ENCODE results near the gene NTN1.

The NTN1 gene

DNA sequence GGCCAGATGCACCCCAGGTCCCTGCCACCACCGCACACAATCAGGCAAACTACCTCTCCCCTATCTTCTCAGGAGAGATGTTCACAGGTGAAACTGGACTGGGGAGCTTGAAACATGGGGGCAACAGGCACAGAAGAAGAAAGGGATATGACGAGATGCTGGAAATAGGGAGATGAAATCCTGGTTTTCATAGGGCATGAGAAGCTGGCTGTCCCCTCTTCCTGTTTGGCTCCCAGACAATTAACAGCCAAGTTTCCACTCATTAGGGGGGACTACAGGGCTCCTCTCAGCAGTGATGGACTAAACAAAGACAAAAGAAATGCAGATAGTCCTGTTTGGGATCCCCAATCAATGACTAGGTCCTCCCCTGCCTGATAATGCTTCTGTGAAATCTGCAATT, 266.0 kb downstream of the NTN1 start:
- no peak for DNase-seq

DNA sequence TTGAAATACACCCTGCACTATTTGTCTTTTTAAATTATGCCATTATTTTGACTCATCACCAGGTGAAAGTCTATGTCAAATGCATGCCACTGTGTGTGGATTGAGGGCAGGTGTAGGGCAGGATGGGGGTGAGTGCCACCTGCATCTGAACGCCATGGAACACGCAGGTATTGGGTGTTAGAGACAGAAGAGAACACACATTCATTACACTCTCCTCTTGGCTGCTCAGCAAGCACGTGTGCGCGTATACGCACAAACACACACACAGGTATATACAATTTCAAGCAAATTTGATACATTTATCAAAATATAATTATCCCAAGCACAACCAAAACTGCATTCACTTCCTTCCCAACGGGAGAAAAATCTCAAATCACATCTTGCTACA, 268.9 kb downstream of the NTN1 start:
- DNase-seq: no peak

DNA sequence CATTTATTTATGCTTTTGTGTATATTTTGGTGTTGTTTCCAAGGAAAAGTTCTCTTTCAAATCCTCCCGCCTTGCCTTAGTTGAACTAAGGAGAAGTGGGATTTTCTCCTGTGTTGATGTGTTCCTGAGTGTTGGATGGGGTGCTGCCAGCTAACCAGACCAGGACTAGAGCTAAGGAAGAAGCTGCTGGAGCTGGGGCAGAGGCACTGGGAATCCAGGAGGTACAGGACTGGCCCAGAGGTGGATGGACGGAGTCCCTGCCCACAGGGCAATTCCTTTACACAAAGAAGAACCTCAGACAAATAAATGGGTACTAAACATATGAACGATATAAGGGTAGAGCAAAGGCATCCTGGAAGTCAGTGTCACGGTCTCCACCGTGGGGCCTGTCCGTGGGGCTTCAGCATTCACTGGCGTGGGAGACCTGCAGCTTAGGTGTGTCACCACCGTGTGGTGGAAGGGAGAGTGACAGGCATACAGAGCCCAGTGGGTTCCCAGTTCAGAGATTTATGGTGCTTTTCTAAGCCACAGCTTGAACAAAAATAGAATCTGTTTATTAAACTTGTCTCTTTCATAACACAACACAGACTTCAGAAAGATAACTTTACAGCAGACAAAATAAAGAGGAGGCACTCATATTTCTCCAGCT, 270.7 kb downstream of the NTN1 start:
- DNase-seq: no peak

DNA sequence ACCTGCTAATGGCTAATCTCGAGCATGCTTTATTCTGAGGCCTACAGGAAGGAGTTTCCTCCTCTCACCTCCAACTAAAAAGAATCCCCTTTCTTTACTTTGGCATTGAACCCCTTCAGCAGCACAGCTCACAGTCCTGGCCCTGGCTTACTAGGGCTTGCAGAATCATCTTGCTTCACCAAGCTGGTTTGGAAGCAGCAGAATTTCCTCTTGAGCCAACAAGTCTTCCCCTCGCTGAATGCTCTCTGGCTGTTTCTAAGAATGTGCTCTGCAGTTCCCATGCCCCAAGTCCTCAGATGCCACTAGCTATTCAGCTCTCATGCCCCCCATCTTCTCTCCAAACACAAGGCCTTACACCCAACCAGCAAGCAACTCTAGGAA, 271.2 kb downstream of the NTN1 start:
- DNase-seq: no peak
